ENCODE measurements around the gene ABCD1. TPM values are rescaled to one million over a fixed set of nuclear protein-coding genes. Genes with fewer than 3 reads are reported as not detected.
"Not testable (repeated sequence)": the region's sequence is repeated elsewhere in the genome, so short reads cannot be mapped to it uniquely, and the experiment has no call there.

ABCD1 gene
- total and polyA plus RNA-seq, 9 donors, result 1.4 to 11.1 (median 8.3) TPM

- Histone ChIP-seq H3K36me3 (no peaks in the 10 kb centered on the region), H3K27me3 (no peaks in the 10 kb centered on the region), H3K4me1 (ENCODE audit: insufficient read depth) (no peaks in the 10 kb centered on the region), H3K9me3 (no peaks in the 10 kb centered on the region), H3K4me3 (no peak overlapping the region), H3K27ac (no peak overlapping the region)
- TF ChIP-seq POLR2A (IDR thresholded peaks at IDR 0.05), result no peak
- TF ChIP-seq EP300 (IDR thresholded peaks at IDR 0.05), result no peak
- TF ChIP-seq CTCF (IDR thresholded peaks at IDR 0.05), result no peak
- WGBS, 3 donors, result 86 to 92% (median 88%) methylated on average over 14 of the region's 14 CpGs
- no peak for DNase-seq
- intact Hi-C loops (cut with DNase I), result no loop called here
These were observed 34.2 kb upstream of the ABCD1 start for GRCh38 chrX:153690466-153690865.

GRCh38 chrX:153691032-153691827 lies 33.4 kb upstream of the ABCD1 start:
- H3K4me3 ChIP-seq; H3K9me3 ChIP-seq; H3K4me1 ChIP-seq (ENCODE audit: insufficient read depth); H3K36me3 ChIP-seq; DNase-seq; H3K27me3 ChIP-seq; H3K27ac ChIP-seq; intact Hi-C loops (cut with DNase I): not testable (repeated sequence)
- WGBS, 3 donors, result 84 to 86% (median 84%) methylated on average over 19 to 21 of the region's 21 CpGs

GRCh38 chrX:153692003-153692402 lies 32.7 kb upstream of the ABCD1 start:
- H3K27me3 ChIP-seq, result no peaks in the 10 kb centered on the region
- no peak overlapping the region for H3K27ac ChIP-seq
- WGBS, 3 donors, result 61 to 79% (median 69%) methylated on average over 3 to 4 of the region's 4 CpGs
- H3K4me1 ChIP-seq (ENCODE audit: insufficient read depth), result no peaks in the 10 kb centered on the region
- intact Hi-C loops (cut with DNase I), result no loop called here
- H3K9me3 ChIP-seq, result no peaks in the 10 kb centered on the region
- TF ChIP-seq EP300 (IDR thresholded peaks at IDR 0.05), result no peak
- H3K36me3 ChIP-seq, result no peaks in the 10 kb centered on the region
- H3K4me3 ChIP-seq, result no peak overlapping the region
- DNase-seq, result no peak

- Histone ChIP-seq H3K4me3 (no peak overlapping the region), H3K4me1 (ENCODE audit: insufficient read depth) (no peaks in the 10 kb centered on the region), H3K36me3 (no peaks in the 10 kb centered on the region), H3K27ac (no peak overlapping the region), H3K9me3 (no peaks in the 10 kb centered on the region), H3K27me3 (no peaks in the 10 kb centered on the region)
- 64 to 82% (median 76%) methylated on average over 23 to 24 of the region's 24 CpGs for WGBS, 3 donors
- intact Hi-C loops (cut with DNase I), result no loop called here
- no peak for DNase-seq
- TF ChIP-seq CTCF (IDR thresholded peaks at IDR 0.05), result no peak
- no peak for TF ChIP-seq POLR2A (IDR thresholded peaks at IDR 0.05)
- TF ChIP-seq EP300 (IDR thresholded peaks at IDR 0.05), result no peak
These were observed 32.0 kb upstream of the ABCD1 start for GRCh38 chrX:153692611-153693156.

- Histone ChIP-seq H3K9me3 (no peaks in the 10 kb centered on the region), H3K27me3 (no peaks in the 10 kb centered on the region), H3K4me1 (ENCODE audit: insufficient read depth) (no peaks in the 10 kb centered on the region), H3K4me3 (no peak overlapping the region), H3K36me3 (no peaks in the 10 kb centered on the region), H3K27ac (no peak overlapping the region)
- intact Hi-C loops (cut with DNase I), result no loop called here
- no peak for TF ChIP-seq CTCF (IDR thresholded peaks at IDR 0.05)
- TF ChIP-seq POLR2A (IDR thresholded peaks at IDR 0.05), result no peak
- no peak for TF ChIP-seq EP300 (IDR thresholded peaks at IDR 0.05)
- 83 to 87% (median 85%) methylated on average over 27 to 31 of the region's 31 CpGs for WGBS, 3 donors
- no peak for DNase-seq
These were observed 31.2 kb upstream of the ABCD1 start for GRCh38 chrX:153693216-153694086.

GRCh38 chrX:153694256-153694655 lies 30.4 kb upstream of the ABCD1 start:
- DNase-seq, H3K27ac ChIP-seq: not testable (repeated sequence)

More at GRCh38 chrX:153694256-153694655, 30.4 kb upstream of the ABCD1 start:
- H3K4me1 ChIP-seq (ENCODE audit: insufficient read depth); H3K36me3 ChIP-seq; H3K27me3 ChIP-seq; intact Hi-C loops (cut with DNase I); H3K9me3 ChIP-seq; H3K4me3 ChIP-seq: not testable (repeated sequence)
- WGBS, 3 donors, result 57 to 82% (median 72%) methylated on average over 4 to 16 of the region's 16 CpGs

All from ovary (tissue), 9 donors.